SH-SY5Y (cell line): ENCODE results near the gene CDPF1.

Experiments used
- GATA2 ChIP-seq: IDR thresholded peaks from 2 replicates; pipeline ENCODE4 v1.6.1; 2011; ENCODE audit warnings: mild to moderate bottlenecking, low read depth, low read length
- GATA3 ChIP-seq: IDR thresholded peaks from 2 replicates; pipeline ENCODE4 v1.6.1; 2011; ENCODE audit warnings: low read depth, mild to moderate bottlenecking, low read length, moderate library complexity

- TF ChIP-seq GATA2 (no peak), GATA3 (no peak)
These were observed 661 bp upstream of the CDPF1 start for GRCh38 chr22:46250783-46251125.
